DMS114 treated with DMSO at 0.1 percent for 48 hours (cell line): ENCODE data around the gene PAH.
A peak's percentile ranks its signal among the peaks of the same experiment; 100 is the strongest.

Experiments used
- DNase-seq: peaks from one replicate; lab custom pipeline; 2025; ENCODE audit not compliant: unreplicated experiment; lab: John Stamatoyannopoulos, UW

Gene PAH

DNA sequence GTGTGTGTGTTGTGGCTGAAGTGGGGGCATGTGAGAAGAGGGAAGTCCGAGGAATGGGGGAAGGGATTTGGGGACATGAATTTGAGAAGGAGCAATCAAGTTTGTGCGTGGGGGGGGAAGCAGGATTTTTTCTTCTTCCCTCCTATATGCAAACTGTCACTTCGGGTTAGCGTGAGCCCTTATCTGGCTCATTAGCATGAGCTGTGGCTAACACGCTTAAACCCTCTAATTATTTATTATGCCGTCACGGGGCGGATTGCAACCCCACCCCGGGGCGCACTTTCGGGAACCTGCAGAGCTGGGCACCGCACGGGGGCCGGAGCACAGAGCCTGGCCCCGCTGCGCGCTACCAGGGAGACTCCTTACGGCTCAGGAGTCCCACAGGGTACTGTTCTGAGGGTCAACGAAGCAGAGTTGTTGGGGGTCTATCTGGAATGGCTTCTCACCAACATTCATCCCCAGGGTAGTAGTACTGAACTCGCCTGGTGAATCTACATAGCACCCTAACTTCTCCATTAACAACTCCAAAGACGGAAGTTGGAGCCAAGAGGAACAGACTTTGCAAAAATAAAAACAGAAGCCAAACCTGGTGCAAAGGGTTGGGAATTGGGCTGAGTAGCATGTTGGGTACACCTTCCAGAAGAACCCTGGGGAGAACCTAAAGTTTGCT lies 34.0 kb upstream of the PAH start:
- DNase-seq: no peak

DNA sequence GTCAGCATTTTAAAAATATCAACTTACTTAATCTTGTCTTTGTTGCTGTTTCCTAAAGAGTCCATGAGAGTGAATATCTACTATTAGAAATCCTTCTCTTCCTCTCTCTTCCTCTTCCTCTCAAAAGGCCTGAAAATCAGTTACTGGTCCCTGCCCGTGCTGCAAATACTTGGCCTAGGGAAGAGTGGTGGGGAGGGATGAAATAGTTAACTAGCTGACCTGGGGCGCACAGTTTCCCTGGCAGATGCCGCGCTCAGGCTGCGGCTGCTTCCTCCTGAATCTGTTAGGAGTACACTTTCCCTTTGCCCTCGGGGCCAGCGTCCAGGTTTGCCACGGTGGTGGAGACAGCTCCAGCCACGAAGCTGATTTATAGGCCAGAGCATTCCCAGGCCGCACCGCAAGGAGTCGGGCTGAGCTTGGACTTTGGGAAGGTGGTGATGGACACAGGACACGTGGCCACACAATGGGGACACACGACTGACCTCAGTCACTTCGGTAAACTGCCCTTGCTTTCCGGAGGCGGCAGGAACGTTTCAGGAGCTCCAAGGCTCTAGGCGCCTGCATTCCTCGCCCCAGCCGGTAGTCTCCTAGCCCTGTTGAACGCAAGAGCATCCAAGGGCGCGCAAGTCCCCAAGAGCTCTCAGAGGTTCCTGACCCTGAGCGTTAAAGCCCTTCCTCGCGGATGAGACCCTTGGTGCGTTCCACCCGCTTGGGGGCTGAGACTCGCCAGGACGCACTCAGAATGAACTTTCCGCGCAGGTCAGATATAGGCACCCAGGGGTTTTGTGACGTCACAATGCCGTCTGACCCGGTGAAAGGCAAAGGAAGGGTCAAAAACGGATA lies 33.3 kb upstream of the PAH start:
- no peak for DNase-seq

DNA sequence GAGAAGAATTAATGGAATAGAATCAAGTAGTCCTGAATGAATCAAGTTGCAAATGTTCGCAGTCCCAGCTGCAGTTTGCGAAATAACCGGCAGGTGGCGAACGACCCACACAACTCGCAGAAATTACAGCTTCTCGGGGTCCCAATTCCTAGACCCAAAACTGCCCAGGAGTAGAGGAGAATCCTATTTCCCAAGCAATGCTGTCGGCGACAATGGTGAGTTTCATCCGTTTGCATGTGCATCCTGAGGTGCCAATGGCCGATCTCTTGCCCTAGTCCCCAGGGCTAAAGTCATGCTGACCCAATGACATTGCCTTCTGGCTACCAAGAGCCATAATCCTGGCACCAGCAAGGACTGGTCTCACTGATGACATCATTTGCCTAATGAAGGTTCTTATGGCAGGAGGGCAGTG lies 31.9 kb upstream of the PAH start:
- peak; percentile 14 for DNase-seq

DNA sequence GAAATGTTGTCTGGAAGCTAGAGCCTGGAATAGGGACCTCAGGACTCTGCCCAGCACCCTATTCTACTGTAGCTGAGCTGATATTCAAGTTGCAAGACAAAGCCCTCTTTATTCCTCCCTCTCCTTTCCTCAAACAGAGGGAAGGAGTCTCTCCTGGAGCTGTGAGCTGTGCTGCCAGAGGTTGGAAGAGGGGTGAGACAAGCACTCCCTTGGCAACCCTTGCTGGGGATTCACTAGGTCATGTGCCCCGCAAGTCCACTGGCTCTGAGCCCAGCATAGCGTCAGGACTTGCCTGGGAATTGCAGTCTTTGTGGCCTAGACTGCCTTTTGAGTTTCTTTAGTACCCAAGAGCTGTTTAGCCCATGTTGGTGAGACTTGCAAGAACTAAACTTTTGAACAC lies 29.0 kb upstream of the PAH start:
- no peak for DNase-seq

DNA sequence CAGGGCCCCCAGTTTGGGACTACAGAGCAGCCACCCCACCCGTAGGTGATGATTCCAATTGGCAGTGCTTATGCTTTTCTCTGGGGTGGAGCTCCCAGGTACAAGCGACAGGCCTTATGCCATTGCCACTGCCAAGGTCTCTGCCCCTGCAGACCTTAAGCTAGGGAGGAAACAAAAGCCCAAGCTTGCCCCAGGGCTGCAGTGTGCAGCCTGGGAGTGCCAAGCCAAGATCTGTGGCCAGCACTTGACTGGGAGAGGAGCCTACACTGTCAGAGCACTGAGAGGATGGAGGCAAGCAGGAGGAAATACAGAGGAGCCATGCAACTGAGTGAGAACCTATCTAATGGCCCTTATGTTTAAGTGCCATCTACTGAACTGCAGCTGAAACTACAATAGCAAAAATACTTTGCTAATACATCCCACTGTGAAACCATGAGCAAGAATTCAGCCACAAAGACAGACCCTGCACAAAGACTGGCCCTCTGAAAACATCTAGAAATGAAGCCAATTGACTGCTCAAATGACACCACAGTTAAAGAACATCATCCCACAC lies 22.7 kb upstream of the PAH start:
- DNase-seq: peak; percentile 6

DNA sequence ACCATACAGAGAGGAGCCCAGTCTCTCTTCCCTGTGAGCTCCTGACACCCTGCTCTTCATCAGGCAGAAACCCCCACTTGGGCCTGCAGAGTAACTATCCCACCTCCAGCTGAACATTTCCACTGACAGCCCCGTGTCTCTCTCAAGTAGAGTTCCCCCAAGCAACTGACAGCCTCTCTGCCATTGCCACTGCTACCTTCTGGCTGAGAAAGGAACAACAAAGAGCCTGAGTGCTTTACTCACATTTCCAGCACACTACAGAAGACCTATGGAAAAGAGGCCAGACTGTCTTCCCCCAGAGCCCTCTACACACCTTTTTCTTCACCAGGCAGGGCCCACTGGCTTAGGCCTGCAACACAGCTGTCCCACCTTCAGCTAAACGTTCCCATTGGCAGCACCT lies 22.0 kb upstream of the PAH start:
- no peak for DNase-seq

DNA sequence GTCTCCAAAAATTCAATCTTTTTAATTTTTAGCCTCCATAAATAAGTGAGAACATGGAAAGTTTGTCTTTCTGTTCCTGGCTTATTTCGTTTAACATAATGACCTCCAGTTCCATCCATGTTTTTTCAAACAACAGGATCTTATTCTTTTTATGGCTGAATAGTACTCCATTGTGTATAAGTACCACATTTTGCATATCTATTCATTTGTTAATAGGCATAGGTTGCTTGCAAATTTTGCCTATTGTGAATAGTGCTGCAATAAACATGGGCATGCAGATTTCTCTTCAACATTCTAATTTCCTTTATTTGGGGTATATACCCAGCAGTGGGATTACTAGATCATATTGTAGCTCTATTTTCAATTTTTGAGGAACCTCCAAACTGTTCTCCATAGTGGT lies 16.1 kb upstream of the PAH start:
- DNase-seq: no peak

DNA sequence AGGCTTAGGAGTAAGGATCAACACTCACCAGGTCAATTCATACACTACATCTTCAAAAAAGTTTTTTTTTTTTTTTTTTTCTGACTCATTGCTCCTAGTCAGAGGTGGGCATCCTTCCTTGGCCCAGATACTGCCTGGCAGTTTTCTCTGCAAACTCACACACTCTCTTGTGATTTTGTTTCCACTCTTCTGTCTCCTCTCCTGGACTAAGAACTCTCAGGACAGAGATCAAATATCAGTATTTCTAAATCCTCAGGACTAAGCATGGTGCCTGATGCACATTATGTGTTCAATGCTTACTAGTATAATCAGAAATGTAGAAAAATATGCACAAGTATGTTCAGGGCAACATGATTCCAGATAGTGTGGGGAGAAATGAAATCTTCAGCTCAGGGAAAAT lies 10.2 kb upstream of the PAH start:
- DNase-seq: no peak

DNA sequence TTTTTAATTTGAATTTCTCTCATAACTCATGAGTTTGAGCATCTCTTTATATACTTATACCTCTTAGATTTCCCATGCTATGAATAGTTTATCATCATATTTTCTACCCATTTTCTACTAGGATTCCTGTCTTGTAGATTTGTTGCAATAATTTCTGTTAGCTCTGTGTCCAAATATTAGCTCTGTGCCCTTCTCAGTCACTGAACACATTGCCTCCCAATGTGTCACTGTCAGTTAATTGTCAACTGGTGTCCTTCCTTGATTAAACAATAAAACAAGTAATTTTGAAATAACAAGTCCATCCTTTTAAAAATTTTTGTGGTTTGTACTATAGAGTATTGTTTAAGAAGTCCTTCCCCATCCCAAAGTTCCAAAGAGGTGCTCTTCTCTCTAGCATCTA lies 4.2 kb upstream of the PAH start:
- no peak for DNase-seq

DNA sequence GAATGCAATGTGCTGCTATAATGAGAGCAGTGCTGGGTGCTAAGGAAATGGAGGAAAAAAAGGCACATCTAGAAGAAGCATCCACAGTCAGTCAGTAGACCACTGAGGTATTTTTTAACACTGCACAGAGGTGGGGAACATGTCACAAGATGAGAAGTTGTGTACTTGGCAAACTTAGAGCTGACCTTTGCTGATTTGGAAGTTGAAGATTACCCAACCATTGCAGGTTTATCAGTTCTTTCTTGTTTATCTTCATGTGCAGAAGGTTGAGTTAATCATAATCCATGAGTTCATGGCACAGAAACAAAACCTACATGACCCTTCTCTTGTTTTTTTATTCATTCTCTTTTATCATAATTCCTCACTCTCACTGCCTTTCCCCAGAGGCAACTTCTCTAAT lies 3.2 kb upstream of the PAH start:
- DNase-seq: no peak

DNA sequence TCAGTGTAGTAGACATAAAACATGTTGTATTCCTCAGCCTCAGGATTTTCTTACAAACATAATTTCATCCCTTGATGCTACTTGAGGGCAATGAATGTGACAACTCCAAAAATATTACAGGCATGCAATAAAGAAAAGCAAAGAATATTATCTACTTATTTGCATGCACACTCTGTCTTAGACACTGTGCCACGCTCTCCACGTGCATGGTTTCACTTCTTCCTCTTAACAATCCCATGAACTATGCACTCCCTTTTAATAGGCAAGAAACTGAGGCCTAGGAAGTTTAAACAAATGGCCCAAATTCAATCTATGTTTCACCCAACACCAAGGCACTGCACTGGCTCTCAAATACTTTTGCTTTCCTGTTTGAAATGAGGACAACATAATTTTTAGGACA lies 1.8 kb upstream of the PAH start:
- DNase-seq: no peak

DNA sequence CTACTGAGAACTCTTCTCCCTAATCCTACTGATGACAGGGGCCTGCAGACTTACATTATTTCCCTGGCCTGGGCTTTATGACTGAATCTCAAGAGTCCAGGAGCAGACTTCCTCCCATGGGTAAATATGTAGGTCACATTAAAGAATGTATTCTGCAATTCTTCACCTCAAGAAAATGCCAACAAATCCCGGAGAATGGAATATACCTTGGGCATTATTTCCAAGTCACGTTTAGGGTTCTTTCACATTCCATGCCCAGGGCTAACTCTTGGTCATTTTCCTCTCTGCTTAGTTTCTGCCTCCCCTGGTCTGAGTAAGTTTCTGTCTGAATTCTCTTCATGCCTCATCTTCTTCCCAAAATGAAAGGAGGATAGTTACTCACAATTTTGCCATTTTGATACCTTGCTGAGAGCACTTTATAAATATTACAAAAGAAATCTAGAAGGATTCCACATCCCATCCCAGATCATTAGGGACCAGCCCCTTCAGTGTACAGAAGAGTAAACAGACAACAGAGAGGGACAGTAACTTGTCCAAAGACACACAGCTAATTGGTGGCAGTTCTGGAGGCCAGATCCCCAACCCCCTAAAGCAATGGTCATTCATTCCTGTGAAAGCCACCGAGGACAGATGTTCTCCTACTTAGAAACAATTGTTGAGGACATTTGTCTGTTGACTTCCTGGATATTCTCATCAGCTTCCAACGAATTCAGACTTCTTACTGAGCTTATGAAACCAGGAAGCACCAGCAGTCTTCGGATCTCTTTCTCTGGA lies 605 bp downstream of the PAH start:
- no peak for DNase-seq

DNA sequence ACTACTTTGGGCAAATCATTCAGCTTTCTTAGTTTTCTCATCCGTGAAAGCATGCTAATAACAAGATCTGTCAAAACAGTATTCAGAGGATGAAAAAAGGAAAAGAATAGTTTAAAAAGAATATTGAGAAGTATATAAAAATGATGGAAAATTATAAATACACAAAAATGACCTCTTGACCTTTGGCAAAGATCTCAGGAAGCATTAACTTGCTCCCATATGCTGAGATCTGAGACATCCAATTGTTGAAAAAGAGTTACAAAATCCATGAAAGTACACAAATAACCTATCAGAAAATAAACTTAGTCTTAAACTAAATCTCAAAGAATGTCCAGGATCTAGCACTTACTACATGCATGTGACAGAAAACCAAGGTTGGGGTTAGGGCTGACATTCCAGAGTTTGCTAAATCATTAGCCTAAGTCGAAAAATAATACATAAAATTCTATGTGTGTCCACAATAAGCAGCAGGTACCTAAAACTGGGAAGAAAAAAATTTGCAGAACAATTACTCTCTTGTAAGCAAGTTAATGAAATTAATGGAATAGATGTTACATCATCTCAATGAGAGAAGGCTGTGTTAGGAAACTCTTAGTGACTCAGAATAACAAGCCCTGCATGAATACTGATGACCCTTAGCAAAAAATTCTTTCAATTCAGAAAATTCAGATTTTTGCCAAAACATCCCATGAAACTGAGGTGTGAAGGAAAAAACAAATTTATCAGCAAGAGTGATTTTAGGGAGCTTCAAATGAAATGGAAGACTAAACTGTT lies 3.4 kb downstream of the PAH start:
- DNase-seq: no peak

DNA sequence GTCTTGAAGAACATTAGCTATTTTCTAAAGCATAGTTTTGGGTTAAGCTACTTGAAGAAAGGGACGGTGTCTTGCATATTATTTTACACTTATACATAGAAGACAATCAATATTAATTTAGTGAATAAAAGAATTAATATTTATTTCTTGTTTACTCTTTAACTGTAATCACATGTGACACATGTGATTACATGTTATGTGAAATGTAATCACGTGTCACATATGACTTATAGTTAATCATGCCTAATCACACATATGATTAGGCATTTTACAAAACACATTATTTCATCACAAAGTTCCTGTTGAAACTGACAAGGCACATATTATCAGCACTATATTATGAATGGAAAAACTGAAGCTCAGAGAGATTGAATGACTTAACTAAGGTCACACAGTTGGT lies 4.8 kb downstream of the PAH start:
- DNase-seq: no peak

DNA sequence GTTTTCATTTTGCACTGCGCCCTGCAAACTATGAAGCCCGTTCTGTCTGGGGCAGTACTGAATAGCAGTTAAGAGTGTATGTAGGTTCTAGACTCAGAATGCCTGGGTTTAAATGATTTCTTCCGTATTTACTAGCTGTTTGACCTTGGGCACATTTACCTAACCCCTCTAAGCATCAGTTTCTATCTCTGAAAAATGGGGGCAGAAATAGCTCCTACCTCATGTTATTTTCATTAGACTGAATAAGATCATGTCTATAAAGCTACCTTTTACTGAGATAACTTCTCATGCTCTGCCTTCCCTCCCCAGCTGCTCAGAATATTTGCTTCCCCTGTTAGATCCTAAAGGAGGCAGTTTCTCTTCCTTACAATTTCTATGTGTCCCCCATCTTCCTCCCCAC lies 5.7 kb downstream of the PAH start:
- no peak for DNase-seq

DNA sequence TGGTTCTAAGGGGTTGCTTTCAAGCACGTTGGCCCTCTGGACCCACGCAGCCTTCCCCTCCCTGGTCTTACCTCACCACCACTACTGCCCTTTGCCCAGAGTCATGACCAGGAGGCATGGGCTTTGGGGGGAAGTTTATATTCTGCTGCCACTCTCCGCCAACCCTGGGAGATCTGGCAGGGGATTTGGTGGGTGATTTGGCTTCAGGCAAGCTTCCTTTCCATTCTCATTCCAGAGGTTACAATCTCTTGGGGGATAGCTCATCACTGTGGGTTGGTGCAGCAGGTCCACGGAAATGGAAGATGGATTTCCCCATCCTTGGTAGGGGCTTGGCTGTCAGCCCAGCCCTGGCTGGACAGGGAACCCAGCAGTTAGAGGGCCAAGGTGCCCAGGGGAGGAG lies 6.3 kb downstream of the PAH start:
- no peak for DNase-seq

DNA sequence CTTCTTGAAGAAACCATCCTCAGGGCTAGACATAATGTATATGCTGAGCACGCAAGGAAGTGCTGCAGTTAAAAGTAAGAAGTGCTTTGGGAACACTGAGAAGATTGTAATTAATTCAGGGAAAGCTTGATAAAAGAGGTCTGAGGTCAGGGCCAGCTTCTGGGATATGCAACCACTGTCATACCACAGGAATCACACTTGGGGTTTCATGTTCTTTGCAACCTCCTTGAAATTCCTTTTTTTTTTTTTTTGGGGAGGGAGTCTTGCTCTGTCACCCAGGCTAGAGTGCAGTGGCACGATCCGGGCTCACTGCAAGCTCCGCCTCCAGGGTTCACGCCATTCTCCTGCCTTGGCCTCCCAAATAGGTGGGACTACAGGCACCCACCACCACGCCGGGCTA lies 6.9 kb downstream of the PAH start:
- DNase-seq: no peak

DNA sequence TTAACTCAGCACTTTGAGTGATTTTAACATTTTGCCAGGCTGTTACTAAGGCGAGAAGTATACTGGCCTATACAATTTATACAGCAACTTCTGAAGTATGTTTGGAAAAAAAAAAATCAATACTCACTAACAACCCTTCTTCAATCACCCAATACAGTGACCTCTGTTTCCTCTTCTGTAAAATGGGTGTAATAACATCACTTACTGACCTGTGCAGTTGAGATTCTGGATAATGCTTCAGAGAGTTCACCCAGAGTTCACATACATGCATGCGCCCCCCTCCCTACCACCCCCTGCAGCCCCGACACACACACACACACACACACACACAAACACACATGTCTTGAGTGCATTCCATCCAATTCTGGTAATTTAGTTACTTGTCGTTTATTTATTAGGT lies 9.1 kb downstream of the PAH start:
- no peak for DNase-seq

DNA sequence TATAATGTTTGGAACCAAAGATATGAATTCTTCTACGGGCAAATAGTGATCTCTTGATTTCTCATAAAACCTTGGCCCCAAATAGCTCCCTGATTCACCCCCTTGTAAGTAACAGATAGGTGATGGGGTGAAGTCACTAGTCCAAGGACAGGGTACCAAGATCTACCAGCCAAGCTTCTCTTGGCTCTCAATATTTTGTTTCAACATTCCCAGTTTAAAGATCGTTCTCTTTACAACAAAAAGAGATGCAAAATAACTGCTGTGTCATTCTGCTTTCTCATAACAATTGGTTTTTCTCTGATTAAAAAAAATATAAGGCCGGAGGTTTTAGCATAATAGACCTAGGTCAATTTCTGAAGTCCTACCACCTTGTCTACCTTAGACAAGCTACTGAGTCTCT lies 11.8 kb downstream of the PAH start:
- DNase-seq: no peak

DNA sequence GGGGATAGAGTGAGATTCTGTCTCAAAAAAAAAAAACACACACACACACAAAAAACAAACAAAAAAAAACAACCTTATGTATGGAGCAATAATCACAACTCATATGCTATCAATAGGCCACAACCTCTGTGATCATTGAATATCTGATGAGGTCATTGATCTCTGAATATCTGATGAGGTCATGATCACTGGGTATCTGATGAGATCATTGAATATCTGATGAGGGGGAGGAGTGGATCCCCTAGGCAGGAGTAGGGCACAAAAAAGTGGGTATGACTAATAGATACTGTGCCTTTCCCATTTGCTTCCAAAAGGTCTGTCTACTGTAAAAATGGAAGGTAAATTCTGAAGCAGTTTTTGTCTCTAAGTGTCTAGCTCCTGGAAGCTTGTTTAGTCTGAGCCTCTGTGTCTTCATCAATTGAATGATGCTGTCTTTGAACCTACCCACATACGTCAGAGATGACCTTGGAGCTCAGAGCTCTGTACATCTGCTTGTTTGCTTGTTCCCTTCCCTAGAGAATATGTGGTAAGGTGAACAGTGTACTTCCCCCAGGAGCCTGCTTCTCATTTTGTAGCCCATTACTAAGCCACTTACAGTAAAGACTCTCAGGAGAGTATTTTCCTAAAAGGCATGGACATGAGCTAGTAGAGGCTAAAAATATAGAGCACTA lies 13.6 kb downstream of the PAH start:
- no peak for DNase-seq
